Activated CD4-positive, alpha-beta memory T cell treated with anti-CD3 and anti-CD28 coated beads for 36 hours (primary cell): Measurements from ENCODE around the gene SMPX. TPM values are rescaled to one million over a fixed set of nuclear protein-coding genes. Genes with fewer than 3 reads are reported as not detected.

Experiments
- CTCF ChIA-PET: fragments of 350-600 bp; sonication (Branson Sonifier 250); formaldehyde crosslinking; loops from one replicate; lab custom pipeline; 2021; ENCODE audit warnings: antibody characterized with exemption, inconsistent platforms; lab: Charles Lee
- POLR2A ChIA-PET: fragments of 350-600 bp; sonication (Branson Sonifier 250); formaldehyde crosslinking; loops from one replicate; lab custom pipeline; 2021; ENCODE audit warnings: antibody characterized with exemption; lab: Charles Lee
- DNase-seq: peaks from one replicate; pipeline ENCODE4 v3.0.0-alpha.2; 2020
- H3K27ac Mint-ChIP-seq: one replicate; pipeline ENCODE4 v1.8.0; 2021; ENCODE audit warnings: mixed read lengths
- H3K27me3 Mint-ChIP-seq: one replicate; pipeline ENCODE4 v1.8.0; 2021; ENCODE audit warnings: mixed read lengths
- H3K36me3 Mint-ChIP-seq: one replicate; pipeline ENCODE4 v1.8.0; 2021; ENCODE audit warnings: mixed read lengths
- H3K4me1 Mint-ChIP-seq: one replicate; pipeline ENCODE4 v1.8.0; 2021; ENCODE audit warnings: low read depth, mixed read lengths
- H3K4me3 Mint-ChIP-seq: one replicate; pipeline ENCODE4 v1.8.0; 2021; ENCODE audit warnings: mild to moderate bottlenecking, mixed read lengths
- H3K9me3 Mint-ChIP-seq: one replicate; pipeline ENCODE4 v1.8.0; 2021; ENCODE audit warnings: mixed read lengths
- intact Hi-C: fragments of 100-400 bp; cut with micrococcal nuclease; formaldehyde crosslinking; loops from one replicate; pipeline ENCODE4 v1.15.1; 2023
- total RNA-seq, 2 experiments: library from RNA; stranded (reverse); gene quantifications; one replicate each; pipeline ENCODE4 v1.2.3, GENCODE V29; 2021

The SMPX gene
- total RNA-seq, 2 experiments from 2014 or later, result not detected

DNA sequence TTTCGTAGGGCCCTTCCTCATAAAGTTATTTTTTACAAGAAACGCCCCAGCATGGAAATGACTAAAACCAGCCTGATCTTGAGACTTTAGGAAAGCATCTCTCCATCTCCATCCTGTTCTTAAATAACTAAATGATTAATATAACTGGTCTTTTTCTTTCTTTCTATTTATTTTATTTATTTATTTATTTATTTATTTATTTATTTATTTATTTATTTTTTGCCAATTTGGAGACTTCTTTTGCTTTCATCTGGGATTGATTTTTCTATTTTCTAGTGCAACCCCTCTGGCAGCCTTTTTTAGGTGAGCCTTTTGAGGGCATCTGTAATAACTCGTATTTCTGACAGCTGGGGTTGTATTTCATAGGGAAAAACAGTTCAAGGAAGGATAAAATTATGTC lies 98.6 kb downstream of the SMPX start:
- CTCF ChIA-PET, result no interaction called here
- POLR2A ChIA-PET, result no interaction called here
- no peak overlapping the region for H3K27ac Mint-ChIP-seq
- H3K36me3 Mint-ChIP-seq, result peaks cover 1% of the 10 kb centered on the region
- peak overlapping the region; percentile 60 for H3K4me3 Mint-ChIP-seq
- H3K27me3 Mint-ChIP-seq, result no peaks in the 10 kb centered on the region
- no peaks in the 10 kb centered on the region for H3K9me3 Mint-ChIP-seq
- DNase-seq, result no peak
- intact Hi-C loops, result no loop called here
- peaks cover 6% of the 10 kb centered on the region for H3K4me1 Mint-ChIP-seq

DNA sequence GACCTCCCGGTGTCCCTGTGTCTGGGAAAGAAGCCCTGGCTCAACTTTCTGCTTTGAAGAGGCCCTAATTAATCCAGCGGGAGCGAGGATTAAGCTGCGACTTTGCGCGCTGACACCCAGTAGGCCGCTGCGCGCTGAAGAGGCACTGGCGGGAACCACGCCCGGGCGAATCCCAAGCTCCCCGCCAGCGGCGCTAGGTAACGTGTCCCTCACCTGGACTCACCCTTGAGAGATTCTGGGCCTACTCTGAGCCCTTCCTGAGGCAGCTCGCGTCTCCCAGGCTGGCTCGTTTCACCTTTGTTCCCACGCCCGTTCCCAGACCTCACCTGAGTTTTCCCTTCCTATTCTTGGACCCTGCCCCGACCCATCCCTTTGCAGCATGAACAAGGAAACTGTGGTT lies 99.2 kb downstream of the SMPX start:
- CTCF ChIA-PET, result no interaction called here
- Mint-ChIP-seq H3K4me3 (peak overlapping the region; percentile 60), H3K9me3 (no peaks in the 10 kb centered on the region), H3K27me3 (no peaks in the 10 kb centered on the region), H3K4me1 (peaks cover 6% of the 10 kb centered on the region), H3K36me3 (peaks cover 1% of the 10 kb centered on the region), H3K27ac (no peak overlapping the region)
- intact Hi-C loops, result no loop called here
- POLR2A ChIA-PET, result no interaction called here
- DNase-seq, result peak; percentile 35

GRCh38 chrX:21658152-21658737 lies 99.7 kb downstream of the SMPX start, which contains the start of gene KLHL34:
KLHL34 (minus strand) TSS chrX:21658330; CDS start chrX:21657788, 542 bp downstream.
- Mint-ChIP-seq H3K4me1 (peaks cover 6% of the 10 kb centered on the region), H3K4me3 (peak within 1 kb of the TSS; percentile 61), H3K27ac (peak within 1 kb of the TSS; percentile 23), H3K27me3 (no peaks in the 10 kb centered on the region), H3K36me3 (peaks cover 1% of the 10 kb centered on the region), H3K9me3 (no peaks in the 10 kb centered on the region)
- intact Hi-C loops, result no loop called here
- CTCF ChIA-PET, result no interaction called here
- DNase-seq, result peak; percentile 22
- POLR2A ChIA-PET, result no interaction called here

- H3K4me3 Mint-ChIP-seq, result peak overlapping the region; percentile 61
- peaks cover 1% of the 10 kb centered on the region for H3K36me3 Mint-ChIP-seq
- no peaks in the 10 kb centered on the region for H3K27me3 Mint-ChIP-seq
- no peaks in the 10 kb centered on the region for H3K9me3 Mint-ChIP-seq
- ChIA-PET POLR2A (no interaction called here), CTCF (no interaction called here)
- H3K27ac Mint-ChIP-seq, result peak overlapping the region; percentile 23
- peak; percentile 15 for DNase-seq
- peaks cover 6% of the 10 kb centered on the region for H3K4me1 Mint-ChIP-seq
- intact Hi-C loops, result no loop called here
Measured at GRCh38 chrX:21657318-21658151, 100.4 kb downstream of the SMPX start.

DNA sequence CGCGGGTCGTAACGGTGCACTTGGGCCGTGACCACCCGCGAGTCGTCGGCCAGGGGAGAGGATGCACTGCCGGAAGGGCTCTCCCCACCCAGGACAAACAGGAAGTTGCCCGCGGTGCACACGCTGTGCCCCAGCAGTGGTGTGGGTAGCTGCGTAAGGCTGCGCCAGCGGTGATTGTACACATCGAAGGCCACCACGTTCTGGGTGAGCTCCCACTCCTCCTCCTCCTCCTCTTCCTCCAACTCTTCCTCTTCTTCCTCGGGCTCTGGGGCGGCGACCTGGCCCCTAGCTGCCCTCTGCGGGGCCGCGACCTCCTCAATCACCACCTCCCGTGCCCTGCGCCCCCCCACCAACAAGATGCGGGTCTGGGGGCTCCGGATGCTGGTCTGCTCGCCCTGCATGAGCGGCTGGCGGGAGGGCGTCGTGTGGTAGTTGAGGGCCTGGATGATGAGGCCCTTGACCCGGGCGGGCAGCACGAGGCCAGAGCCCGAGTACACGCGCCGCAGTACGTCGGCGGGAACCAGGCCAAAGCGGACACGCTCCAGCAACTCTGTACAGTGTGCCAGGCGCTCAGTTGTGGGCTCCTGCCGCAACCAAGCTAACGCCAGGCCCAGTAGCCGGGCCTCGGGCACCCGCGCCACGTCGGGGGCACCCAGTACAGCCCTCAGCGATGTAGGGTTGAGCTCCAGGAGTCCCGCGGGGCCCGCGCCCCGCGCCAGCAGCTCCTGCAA lies 101.2 kb downstream of the SMPX start:
- POLR2A ChIA-PET, result no interaction called here

More for the DNA sequence above, 101.2 kb downstream of the SMPX start:
- H3K4me3 Mint-ChIP-seq, result no peak overlapping the region
- no peaks in the 10 kb centered on the region for H3K27me3 Mint-ChIP-seq
- DNase-seq, result no peak
- intact Hi-C loops, result no loop called here
- CTCF ChIA-PET, result no interaction called here
- H3K36me3 Mint-ChIP-seq, result peaks cover 1% of the 10 kb centered on the region
- no peaks in the 10 kb centered on the region for H3K9me3 Mint-ChIP-seq
- peaks cover 6% of the 10 kb centered on the region for H3K4me1 Mint-ChIP-seq
- no peak overlapping the region for H3K27ac Mint-ChIP-seq

Other genes with a start within 250 kb of the SMPX start
- gene KLHL34, start 99.8 kb downstream of the SMPX start, total RNA-seq, result under 1 TPM; 0.70 to 0.71 TPM
- 1 to 10 TPM; 5.1 to 6.5 TPM for gene MBTPS2, start 81.5 kb upstream of the SMPX start, total RNA-seq
- under 1 TPM; 0.75 to 0.78 TPM for gene YY2, start 97.9 kb upstream of the SMPX start, total RNA-seq
- 100 to 1,000 TPM; 119 to 120 TPM for gene SMS, start 182.6 kb upstream of the SMPX start, total RNA-seq